Neural crest cell (in vitro differentiated cells): ENCODE data around the gene INHBA. TPM values are rescaled to one million over a fixed set of nuclear protein-coding genes. Genes with fewer than 3 reads are reported as not detected.

Experiments used
- DNase-seq: peaks from one replicate; pipeline ENCODE4 v3.0.0; 2021; ENCODE audit warnings: low read depth, mixed read lengths, low spot score
- H3K27ac Mint-ChIP-seq: one replicate; pipeline ENCODE4 v1.8.0; 2021; ENCODE audit warnings: mild to moderate bottlenecking, mixed read lengths; ENCODE audit not compliant: unreplicated experiment
- H3K27me3 Mint-ChIP-seq: 2 replicates; pipeline ENCODE4 v1.8.0; 2021; ENCODE audit warnings: low read depth, mild to moderate bottlenecking, mixed read lengths
- H3K36me3 Mint-ChIP-seq: 2 replicates; pipeline ENCODE4 v1.8.0; 2021; ENCODE audit warnings: low read depth, mild to moderate bottlenecking, mixed read lengths
- H3K4me1 Mint-ChIP-seq: 2 replicates; pipeline ENCODE4 v1.8.0; 2021; ENCODE audit warnings: mixed read lengths
- H3K4me3 Mint-ChIP-seq: one replicate; pipeline ENCODE4 v1.8.0; 2021; ENCODE audit warnings: mild to moderate bottlenecking, mixed read lengths
- H3K9me3 Mint-ChIP-seq: 2 replicates; pipeline ENCODE4 v1.8.0; 2021; ENCODE audit warnings: mixed read lengths
- total RNA-seq: library from RNA; stranded (reverse); gene quantifications from 2 replicates; pipeline ENCODE4 v1.2.1, GENCODE V29; 2021
- TF ChIP-seq, protein P1 (sequence below): fragments of 200-600 bp; sonication (generic); conservative IDR thresholded peaks from 2 replicates; pipeline ENCODE4 v1.5.0; 2021; ENCODE audit warnings: antibody characterized with exemption, mild to moderate bottlenecking

The INHBA gene
- total RNA-seq, 1 donor from 2014 or later = 0.07 TPM

- DNase-seq = no peak
- peaks cover 3% of the 10 kb centered on the region for H3K27me3 Mint-ChIP-seq
Observed at GRCh38 chr7:41688012-41688625, 14.8 kb downstream of the INHBA start.

GRCh38 chr7:41685684-41686083 is 17.2 kb downstream of the INHBA start:
- DNase-seq = no peak
- Mint-ChIP-seq H3K4me3 (no peak overlapping the region), H3K9me3 (no peaks in the 10 kb centered on the region), H3K27ac (no peak overlapping the region), H3K27me3 (no peaks in the 10 kb centered on the region), H3K4me1 (no peaks in the 10 kb centered on the region), H3K36me3 (no peaks in the 10 kb centered on the region)
- TF ChIP-seq, protein P1, sequence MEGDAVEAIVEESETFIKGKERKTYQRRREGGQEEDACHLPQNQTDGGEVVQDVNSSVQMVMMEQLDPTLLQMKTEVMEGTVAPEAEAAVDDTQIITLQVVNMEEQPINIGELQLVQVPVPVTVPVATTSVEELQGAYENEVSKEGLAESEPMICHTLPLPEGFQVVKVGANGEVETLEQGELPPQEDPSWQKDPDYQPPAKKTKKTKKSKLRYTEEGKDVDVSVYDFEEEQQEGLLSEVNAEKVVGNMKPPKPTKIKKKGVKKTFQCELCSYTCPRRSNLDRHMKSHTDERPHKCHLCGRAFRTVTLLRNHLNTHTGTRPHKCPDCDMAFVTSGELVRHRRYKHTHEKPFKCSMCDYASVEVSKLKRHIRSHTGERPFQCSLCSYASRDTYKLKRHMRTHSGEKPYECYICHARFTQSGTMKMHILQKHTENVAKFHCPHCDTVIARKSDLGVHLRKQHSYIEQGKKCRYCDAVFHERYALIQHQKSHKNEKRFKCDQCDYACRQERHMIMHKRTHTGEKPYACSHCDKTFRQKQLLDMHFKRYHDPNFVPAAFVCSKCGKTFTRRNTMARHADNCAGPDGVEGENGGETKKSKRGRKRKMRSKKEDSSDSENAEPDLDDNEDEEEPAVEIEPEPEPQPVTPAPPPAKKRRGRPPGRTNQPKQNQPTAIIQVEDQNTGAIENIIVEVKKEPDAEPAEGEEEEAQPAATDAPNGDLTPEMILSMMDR = no peak

More at GRCh38 chr7:41688012-41688625, 14.8 kb downstream of the INHBA start:
- H3K9me3 Mint-ChIP-seq = no peaks in the 10 kb centered on the region
- H3K4me3 Mint-ChIP-seq = no peak overlapping the region
- no peaks in the 10 kb centered on the region for H3K36me3 Mint-ChIP-seq
- TF ChIP-seq, protein P1 = no peak
- no peak overlapping the region for H3K27ac Mint-ChIP-seq
- no peaks in the 10 kb centered on the region for H3K4me1 Mint-ChIP-seq

DNA sequence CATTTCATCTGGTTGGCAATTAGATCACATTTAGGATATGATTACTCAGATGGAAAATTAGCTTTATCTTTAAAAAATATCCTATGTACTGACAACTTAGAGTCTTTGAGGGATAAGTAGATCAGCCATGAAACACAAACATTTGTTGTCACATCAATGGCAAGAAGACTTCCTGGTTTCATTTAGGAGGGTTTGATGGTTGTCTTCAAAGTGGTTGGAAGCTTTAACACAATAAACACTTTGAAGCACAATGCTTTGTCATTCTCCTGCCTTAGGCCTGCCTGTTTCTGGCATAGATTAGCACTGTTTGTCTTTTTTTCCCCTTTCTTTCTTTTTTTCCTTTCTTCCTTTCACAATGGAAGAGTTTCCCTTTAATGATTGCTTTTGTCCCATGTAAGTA is 20.5 kb downstream of the INHBA start:
- no peak for DNase-seq
- TF ChIP-seq, protein P1 = no peak
- no peaks in the 10 kb centered on the region for H3K4me1 Mint-ChIP-seq
- H3K4me3 Mint-ChIP-seq = no peak overlapping the region
- H3K36me3 Mint-ChIP-seq = no peaks in the 10 kb centered on the region
- no peak overlapping the region for H3K27ac Mint-ChIP-seq
- H3K9me3 Mint-ChIP-seq = no peaks in the 10 kb centered on the region
- no peaks in the 10 kb centered on the region for H3K27me3 Mint-ChIP-seq

DNA sequence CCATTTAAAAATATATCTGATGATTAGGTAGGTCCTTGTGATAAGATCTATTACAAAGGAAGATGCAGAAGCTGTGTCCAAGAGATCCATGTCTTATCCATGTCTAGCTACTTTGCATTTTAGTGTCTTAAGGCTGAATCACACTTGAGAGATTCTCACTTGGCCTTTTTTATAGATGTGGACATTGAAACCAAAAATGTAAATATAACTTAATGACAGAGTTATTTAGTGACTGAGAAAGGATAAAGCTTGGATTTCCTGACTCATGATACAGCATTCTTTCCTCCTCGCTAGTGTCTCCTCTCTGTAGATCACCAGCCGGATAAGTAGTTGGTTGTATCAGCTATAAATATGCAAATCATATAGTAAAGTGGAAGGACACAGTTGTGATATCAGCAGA is 23.3 kb downstream of the INHBA start:
- Mint-ChIP-seq H3K27me3 (no peaks in the 10 kb centered on the region), H3K36me3 (no peaks in the 10 kb centered on the region), H3K27ac (no peak overlapping the region), H3K4me3 (no peak overlapping the region), H3K9me3 (no peaks in the 10 kb centered on the region), H3K4me1 (peaks cover 5% of the 10 kb centered on the region)
- DNase-seq = no peak
- TF ChIP-seq, protein P1 = no peak

- no peak overlapping the region for H3K4me3 Mint-ChIP-seq
Observed at GRCh38 chr7:41674505-41675023, 28.3 kb downstream of the INHBA start.

More at GRCh38 chr7:41674505-41675023, 28.3 kb downstream of the INHBA start:
- no peaks in the 10 kb centered on the region for H3K27me3 Mint-ChIP-seq
- TF ChIP-seq, protein P1 = no peak
- no peak for DNase-seq
- H3K4me1 Mint-ChIP-seq = peaks cover 5% of the 10 kb centered on the region
- peaks cover 3% of the 10 kb centered on the region for H3K9me3 Mint-ChIP-seq
- no peaks in the 10 kb centered on the region for H3K36me3 Mint-ChIP-seq
- no peak overlapping the region for H3K27ac Mint-ChIP-seq
